Measurements from ENCODE around the gene CFLAR.

CFLAR gene

DNA sequence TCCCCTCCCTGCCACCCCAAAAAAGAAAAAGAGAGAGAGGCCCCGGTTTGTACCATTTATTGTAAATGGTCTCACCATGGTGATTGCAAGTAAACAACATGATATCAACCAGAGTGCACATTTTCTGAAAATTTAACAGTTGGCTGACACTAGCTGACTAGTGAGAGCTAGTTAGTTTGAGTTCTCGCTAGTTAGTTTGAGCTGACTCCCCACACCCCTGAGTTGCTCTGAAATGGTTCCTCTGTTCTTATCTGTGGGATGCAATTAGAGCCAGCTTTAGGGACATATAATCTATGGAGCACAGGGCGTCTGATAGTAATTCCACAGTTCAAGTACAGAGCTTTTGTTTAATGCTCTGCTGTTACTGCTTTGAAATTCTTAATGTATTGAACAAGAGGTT lies 80.0 kb downstream of the CFLAR start:
- no peak overlapping the region for H3K27ac ChIP-seq
- TF ChIP-seq, protein P1, sequence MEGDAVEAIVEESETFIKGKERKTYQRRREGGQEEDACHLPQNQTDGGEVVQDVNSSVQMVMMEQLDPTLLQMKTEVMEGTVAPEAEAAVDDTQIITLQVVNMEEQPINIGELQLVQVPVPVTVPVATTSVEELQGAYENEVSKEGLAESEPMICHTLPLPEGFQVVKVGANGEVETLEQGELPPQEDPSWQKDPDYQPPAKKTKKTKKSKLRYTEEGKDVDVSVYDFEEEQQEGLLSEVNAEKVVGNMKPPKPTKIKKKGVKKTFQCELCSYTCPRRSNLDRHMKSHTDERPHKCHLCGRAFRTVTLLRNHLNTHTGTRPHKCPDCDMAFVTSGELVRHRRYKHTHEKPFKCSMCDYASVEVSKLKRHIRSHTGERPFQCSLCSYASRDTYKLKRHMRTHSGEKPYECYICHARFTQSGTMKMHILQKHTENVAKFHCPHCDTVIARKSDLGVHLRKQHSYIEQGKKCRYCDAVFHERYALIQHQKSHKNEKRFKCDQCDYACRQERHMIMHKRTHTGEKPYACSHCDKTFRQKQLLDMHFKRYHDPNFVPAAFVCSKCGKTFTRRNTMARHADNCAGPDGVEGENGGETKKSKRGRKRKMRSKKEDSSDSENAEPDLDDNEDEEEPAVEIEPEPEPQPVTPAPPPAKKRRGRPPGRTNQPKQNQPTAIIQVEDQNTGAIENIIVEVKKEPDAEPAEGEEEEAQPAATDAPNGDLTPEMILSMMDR (conservative IDR thresholded peaks at IDR 0.05): no peak

GRCh38 chr2:201196803-201197202 lies 80.8 kb downstream of the CFLAR start:
- TF ChIP-seq, protein P1 (conservative IDR thresholded peaks at IDR 0.05): no peak
- H3K27ac ChIP-seq: no peak overlapping the region

DNA sequence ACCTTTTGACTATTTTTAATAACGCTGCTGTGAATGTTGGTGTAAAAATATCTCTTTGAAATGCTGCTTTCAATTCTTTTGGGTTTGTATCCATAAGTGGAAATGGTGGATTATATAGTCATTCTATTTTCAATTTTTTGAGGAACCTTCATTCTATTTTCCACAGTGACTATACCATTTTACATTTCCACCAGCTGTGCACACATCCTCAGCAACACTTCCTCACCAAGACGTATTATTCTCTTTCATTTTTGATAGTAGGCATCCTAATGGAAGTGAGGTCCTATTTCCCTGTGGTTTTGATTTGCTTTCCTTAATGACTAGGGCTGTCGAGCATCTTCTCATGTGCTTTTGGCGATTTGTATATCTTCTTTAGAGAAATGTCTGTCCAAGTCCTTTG lies 81.8 kb downstream of the CFLAR start:
- no peak overlapping the region for H3K27ac ChIP-seq

GRCh38 chr2:201199847-201200246 lies 83.9 kb downstream of the CFLAR start:
- TF ChIP-seq, protein P1 (conservative IDR thresholded peaks at IDR 0.05): no peak
- H3K27ac ChIP-seq: no peak overlapping the region

More for the DNA sequence above, 81.8 kb downstream of the CFLAR start:
- TF ChIP-seq, protein P1 (conservative IDR thresholded peaks at IDR 0.05): no peak

DNA sequence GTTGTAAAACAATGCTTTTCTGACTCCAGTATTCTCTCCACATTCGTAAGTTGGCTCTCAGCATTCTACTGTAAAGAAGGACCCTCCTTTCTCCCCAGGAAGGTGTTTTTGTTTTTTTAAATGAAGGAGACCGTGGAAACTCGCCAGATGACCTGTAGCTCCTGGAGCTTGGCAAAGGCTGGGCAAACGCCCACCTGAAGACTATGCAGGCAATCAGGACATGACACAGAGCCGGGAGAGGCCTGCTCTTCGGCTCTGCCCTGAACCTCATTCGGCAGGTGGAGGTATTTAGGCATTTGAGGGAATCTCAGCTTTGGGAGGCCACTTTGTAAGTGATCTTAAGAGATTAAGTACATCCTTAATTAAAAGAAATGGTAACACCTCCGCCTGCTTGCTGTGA lies 84.4 kb downstream of the CFLAR start:
- H3K27ac ChIP-seq: no peak overlapping the region
- TF ChIP-seq, protein P1 (conservative IDR thresholded peaks at IDR 0.05): no peak

DNA sequence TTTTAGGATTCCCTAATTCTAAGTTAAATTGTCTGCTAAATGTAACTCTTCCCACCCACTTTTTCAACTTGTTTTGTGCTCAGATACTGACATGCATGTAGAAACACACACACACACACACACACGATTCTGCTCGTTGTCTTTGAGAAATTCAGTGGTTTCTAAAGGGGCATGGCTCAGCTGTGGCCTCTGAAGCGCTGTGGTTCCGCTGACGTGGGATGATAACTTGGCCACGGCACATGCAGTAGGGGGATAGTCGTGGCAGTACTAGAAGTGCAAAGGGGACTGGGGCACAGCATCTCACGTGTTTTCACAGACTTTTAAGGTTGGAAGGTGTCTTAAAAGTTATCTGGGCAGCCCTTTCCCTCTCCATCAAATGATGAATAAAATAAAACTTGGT lies 85.4 kb downstream of the CFLAR start:
- no peak overlapping the region for H3K27ac ChIP-seq
- TF ChIP-seq, protein P1 (conservative IDR thresholded peaks at IDR 0.05): no peak

DNA sequence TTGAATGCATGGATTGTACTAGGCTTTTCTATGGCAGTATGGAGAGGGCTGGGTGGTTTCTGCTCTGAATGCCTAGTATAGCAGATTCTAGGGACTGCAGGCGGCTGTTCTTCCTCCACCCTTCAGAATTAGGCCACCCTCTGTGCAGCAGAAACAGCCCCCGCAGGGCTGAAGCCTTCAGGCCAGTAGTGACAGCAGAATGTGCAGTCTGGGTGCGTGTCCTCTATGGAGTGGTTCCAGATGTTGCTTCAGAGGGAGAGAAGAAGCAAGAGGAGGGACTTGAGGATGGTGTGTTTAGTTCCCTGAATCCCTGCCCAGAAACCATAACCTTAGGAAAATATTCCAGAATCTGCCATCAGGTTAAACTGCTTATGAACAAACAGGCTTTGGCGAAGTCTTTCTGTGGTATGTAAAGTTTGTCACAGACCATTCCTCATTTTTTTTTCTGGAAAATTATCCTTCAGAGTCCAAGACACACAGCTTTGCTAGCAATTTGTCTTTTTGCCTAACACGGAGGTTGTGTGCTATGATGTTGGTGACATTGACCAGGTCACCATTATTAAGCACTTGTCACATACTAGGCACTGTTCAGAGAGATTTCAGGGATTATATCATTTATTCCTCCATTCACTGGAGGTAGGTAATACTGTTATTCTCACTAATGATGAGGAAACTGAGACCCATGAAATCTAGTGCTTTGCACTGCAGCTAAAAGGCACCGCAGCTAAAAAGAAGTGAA lies 88.1 kb downstream of the CFLAR start:
- peak overlapping the region; percentile 8; the same call in 1 of the 2 replicates for H3K27ac ChIP-seq
- TF ChIP-seq, protein P1 (conservative IDR thresholded peaks at IDR 0.05): no peak
